ENCODE results near the gene TSPAN15.

TSPAN15 gene

DNA sequence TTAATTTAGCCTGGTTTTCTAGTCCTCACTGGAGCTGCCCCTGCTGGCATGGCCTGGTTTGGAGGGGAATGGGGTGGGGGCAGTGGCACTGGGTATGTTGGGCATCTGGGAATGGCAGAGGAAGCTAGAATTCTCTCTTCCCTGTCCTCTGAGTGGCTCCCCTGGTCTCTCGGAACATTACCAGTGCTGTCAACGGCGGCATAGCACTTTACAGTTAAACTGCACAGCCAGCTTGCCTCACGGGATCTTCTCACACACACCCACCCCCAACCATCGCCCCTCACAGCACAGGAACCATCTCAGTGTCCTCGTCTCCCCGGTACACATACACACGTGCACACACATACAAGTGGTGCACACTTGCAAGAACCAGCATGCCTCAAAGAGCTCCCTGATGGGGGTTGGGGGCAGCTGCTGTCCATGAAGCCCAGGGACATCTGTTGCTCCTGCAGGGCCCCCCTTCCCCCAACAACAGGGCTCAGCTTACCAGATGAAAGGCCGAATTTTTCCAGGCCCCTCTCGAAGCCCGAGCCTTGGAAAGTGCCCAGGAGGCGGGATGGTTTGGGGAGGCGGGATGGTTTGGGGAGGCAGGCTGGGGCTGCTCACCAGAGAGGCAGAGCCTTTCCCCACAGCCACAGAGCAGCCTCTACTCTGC is 41.0 kb downstream of the TSPAN15 start:
- no peak for DNase-seq (ENCODE audit: extremely low read depth, low read depth)
- TF ChIP-seq, protein P1, sequence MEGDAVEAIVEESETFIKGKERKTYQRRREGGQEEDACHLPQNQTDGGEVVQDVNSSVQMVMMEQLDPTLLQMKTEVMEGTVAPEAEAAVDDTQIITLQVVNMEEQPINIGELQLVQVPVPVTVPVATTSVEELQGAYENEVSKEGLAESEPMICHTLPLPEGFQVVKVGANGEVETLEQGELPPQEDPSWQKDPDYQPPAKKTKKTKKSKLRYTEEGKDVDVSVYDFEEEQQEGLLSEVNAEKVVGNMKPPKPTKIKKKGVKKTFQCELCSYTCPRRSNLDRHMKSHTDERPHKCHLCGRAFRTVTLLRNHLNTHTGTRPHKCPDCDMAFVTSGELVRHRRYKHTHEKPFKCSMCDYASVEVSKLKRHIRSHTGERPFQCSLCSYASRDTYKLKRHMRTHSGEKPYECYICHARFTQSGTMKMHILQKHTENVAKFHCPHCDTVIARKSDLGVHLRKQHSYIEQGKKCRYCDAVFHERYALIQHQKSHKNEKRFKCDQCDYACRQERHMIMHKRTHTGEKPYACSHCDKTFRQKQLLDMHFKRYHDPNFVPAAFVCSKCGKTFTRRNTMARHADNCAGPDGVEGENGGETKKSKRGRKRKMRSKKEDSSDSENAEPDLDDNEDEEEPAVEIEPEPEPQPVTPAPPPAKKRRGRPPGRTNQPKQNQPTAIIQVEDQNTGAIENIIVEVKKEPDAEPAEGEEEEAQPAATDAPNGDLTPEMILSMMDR (IDR thresholded peaks at IDR 0.05; ENCODE audit: low read depth, low read length, missing control alignments) = no peak
- no peak overlapping the region for H3K4me3 ChIP-seq (replicated peaks; ENCODE audit: low read depth, low read length)

DNA sequence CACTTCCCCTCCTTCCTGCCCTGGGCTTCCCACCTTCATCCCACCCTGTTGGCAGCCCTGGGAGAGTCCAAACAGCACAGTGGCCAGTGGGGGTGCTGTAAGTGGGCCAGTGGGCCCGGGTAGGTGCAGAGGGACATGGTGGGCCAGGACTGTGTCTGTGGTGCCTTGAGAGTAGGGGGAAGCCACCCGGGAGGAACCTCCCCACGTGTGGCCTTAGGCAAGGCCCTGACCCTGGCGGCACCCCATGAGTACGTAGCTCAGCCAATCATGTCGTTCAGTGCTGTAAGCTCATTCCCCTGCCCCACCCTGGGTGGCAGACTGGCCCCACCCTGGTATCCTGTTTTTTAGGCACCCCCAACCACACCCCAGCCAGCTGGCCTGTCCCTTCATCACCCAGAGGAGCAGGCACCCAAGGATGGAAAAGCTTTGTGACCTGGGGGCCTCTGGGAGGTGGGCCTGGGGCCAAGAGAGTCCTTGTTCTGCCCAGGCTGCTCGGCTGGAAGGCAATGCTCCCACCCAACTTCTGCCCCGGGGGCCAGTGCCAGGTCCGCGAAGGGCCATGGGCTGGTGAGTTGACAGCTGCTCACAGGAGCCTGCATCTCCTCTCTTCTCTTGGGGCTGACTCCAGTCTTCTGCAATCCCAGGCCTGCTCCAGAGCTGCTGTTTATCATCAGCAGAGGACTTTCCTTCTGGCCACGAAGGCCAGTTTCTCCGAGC is 41.6 kb downstream of the TSPAN15 start:
- no peak for DNase-seq (ENCODE audit: extremely low read depth, low read depth)
- no peak overlapping the region for H3K4me3 ChIP-seq (replicated peaks; ENCODE audit: low read depth, low read length)
- TF ChIP-seq, protein P1 (IDR thresholded peaks at IDR 0.05; ENCODE audit: low read depth, low read length, missing control alignments) = no peak

DNA sequence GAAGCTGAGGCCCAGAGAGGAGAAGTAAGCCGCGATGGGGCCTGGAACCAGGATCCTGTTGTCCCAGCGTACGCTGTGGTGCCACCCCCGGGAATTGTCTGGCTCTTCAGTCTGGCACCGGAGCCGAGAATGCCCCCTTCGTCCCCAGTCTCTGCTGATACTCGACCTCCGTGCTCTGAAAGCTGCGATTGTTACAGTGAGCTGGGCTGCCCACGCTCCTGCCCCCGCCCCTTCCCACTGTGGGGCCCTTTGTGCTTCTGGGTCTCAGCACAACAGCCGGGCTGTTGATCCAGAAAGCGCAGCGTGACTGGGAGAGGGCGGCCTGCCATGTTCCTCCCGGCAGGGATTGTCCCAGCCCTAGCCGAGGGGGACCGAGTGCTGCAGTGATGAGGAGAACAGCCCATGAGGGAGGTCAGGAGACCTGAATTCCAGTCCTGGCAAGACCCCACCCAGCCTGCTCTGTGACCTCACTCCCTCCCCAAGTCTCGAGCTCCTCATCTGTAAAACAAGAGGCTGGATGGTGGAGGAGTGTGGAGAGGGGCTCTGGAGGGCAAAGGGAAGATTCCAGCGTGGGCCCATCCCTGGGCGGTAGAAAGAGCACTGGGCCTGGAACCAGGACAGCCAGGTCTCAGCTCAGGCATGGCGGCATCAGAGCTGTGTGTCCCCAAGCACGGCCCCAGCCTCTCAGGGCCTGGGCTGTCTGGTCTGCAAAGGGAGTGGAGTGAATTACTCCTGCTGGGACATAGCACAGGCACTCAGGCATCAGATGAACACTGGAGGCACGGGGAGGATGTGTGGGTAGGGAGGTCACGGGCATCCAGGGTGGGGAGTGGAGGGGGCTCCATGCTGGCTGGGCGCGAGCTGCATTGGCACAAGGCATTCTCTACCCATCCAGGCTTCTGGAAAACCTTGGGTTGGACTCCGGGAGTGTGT is 43.6 kb downstream of the TSPAN15 start:
- no peak for DNase-seq (ENCODE audit: extremely low read depth, low read depth)
- TF ChIP-seq, protein P1 (IDR thresholded peaks at IDR 0.05; ENCODE audit: low read depth, low read length, missing control alignments) = no peak
- no peak overlapping the region for H3K4me3 ChIP-seq (replicated peaks; ENCODE audit: low read depth, low read length)

DNA sequence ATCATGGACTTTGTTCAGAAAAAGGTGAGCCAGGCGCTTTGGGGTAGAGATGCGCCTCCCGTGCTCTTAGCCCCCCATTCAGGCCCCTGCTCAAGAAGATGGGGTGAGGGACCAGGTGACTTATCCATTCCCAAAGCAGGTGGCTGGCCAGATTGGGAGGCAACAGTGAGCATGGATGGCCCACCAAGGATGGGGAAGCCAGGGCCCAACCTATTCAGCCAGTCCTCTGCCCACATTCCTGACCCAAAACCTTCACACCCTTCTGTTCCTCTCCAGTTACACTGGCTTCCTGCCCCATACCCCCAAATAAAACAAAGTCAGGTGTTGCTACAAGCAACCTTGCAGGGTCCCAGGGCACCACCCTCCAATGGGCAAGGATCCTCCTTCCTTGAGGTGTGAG is 44.4 kb downstream of the TSPAN15 start:
- no peak overlapping the region for H3K4me3 ChIP-seq (replicated peaks; ENCODE audit: low read depth, low read length)
- TF ChIP-seq, protein P1 (IDR thresholded peaks at IDR 0.05; ENCODE audit: low read depth, low read length, missing control alignments) = no peak
- DNase-seq (ENCODE audit: extremely low read depth, low read depth) = no peak

DNA sequence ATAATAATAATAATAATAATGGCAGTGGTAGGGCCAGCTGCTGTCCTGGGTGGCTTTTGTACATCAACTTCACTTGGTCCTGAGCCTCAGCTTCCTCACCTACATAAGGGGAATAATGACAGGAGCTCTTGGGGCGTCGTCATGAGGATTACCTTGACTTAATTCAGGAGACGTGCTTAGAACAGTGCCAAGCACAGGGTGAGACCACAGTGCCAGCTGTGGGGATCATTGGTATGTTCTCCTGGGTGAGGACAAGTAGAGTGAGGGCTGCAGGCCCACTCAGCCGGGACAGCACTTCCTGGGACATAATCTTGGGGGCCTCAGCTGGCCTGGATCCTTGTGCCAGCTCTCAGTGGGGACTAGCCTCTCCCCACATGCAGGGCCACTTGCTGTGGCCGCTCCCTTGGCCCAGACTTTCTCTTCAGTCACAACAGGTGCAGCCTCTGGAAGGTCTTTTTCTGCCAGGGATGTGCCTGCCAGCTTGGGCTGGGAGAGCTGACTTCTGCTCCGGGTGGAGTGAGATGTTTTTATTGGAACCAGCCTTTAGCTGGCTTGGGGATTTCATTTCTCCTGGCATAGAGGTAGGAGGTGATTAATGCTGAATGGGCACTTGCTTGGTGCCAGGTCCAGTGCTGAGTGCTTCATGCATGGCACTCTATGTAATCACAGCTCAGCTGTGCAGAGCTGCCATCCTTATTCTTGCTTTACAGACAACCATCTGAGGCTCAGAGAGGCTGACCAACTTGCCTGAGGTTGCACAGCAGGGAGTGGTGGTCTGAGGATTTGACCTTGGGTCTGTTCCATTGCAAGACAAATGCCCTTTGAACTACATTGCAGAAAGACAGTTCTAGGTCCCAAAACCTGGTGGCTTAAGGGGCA is 45.3 kb downstream of the TSPAN15 start:
- no peak for DNase-seq (ENCODE audit: extremely low read depth, low read depth)
- H3K4me3 ChIP-seq (replicated peaks; ENCODE audit: low read depth, low read length) = no peak overlapping the region
- TF ChIP-seq, protein P1 (IDR thresholded peaks at IDR 0.05; ENCODE audit: low read depth, low read length, missing control alignments) = no peak

DNA sequence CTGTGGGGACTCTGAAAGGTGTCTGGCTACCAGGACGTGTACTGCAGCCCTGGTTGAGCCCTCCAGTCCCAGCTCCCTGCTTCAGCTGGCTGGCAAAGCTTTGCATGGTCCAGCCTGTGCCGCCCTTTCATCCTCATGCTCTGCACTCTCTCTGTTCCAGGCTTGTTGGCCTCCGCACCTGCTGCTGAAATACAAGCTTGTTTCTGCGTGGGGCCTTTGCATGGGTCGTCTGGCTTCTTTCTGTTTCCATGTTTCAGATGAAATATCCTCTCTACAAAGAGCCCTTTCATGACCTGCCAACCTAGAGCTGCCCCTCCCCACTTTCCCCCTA is 45.9 kb downstream of the TSPAN15 start:
- TF ChIP-seq, protein P1 (IDR thresholded peaks at IDR 0.05; ENCODE audit: low read depth, low read length, missing control alignments) = no peak
- H3K4me3 ChIP-seq (replicated peaks; ENCODE audit: low read depth, low read length) = no peak overlapping the region
- DNase-seq (ENCODE audit: extremely low read depth, low read depth) = no peak
